Measurements from ENCODE around the gene HADHA.

HADHA gene

DNA sequence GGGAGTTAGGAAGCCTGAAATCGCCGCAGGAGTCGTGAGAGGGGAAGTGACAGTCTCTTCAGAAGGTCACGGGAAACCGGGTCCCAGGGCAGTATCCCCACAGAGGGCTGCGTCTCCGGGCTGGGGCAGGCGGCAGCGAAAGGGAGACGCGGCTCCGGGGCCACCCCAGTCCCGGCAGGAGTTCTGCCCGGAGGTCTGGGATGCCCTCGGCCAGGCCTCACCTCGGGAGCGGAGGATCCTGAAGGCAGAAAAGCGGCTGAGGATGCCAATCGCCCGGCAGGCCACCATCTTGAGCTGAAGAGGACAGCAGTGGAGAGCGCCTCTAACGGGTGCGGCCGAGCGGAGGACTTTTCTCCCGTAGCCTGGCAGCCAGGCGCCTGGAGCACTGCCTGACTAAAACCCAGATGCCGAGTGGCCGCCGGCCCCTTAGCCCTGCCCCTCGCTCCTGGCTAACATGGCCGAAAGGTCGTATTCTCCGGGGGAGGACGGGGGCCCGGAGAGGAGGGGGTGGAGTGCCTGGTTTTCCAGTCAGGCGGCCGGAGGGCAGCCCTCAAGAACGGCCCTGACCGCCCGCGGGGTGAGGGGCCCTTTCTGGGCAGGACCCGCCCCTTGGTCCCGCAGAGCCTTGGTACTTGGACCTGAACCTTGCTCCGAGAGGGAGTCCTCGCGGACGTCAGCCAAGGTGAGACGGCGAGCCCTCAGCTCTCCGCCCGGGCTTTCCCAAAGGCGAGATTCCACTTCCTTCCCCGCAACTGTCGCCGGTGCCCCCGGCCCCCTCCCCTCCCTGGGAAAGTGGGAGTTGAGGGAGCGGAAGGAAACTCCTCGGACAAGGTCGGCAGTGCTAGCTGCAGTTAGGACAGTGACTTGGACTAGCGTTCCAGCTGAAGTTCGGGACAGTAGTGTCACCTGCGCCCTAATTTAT is at the start of gene HADHA, which contains the start of gene HADHB:
HADHA (minus strand) TSS at position 324 of the 922 bp plus-strand sequence; CDS start at position 288, 36 bp downstream.
HADHB (plus strand) TSS at position 631 of the 922 bp plus-strand sequence. CDS start 9,316 bp downstream, outside the sequence.
- TF ChIP-seq, protein P1, sequence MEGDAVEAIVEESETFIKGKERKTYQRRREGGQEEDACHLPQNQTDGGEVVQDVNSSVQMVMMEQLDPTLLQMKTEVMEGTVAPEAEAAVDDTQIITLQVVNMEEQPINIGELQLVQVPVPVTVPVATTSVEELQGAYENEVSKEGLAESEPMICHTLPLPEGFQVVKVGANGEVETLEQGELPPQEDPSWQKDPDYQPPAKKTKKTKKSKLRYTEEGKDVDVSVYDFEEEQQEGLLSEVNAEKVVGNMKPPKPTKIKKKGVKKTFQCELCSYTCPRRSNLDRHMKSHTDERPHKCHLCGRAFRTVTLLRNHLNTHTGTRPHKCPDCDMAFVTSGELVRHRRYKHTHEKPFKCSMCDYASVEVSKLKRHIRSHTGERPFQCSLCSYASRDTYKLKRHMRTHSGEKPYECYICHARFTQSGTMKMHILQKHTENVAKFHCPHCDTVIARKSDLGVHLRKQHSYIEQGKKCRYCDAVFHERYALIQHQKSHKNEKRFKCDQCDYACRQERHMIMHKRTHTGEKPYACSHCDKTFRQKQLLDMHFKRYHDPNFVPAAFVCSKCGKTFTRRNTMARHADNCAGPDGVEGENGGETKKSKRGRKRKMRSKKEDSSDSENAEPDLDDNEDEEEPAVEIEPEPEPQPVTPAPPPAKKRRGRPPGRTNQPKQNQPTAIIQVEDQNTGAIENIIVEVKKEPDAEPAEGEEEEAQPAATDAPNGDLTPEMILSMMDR (conservative IDR thresholded peaks at IDR 0.05) = peak; percentile 42
- H3K27ac ChIP-seq = peak within 1 kb of the TSS; percentile 94

DNA sequence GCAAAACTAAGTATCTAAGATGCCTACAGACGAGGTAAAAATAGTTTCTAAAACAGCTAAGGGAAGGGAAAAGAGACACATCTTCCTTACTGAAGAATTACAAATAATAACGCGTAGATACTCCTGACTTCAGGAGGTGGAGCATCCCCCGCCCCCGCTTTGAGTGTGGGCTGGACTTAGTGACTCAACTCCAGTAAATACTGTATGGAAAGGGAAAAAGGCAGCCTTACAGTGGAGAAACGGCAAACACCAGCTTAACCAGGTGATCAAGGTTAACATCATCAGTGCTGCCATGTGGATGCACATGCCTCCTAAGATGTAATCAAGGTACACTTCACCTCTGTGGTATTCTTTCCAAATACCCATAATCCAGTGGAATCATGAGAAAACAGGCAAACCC is 48.2 kb upstream of the HADHA start:
- TF ChIP-seq, protein P1 (conservative IDR thresholded peaks at IDR 0.05) = no peak
- no peak overlapping the region for H3K27ac ChIP-seq

DNA sequence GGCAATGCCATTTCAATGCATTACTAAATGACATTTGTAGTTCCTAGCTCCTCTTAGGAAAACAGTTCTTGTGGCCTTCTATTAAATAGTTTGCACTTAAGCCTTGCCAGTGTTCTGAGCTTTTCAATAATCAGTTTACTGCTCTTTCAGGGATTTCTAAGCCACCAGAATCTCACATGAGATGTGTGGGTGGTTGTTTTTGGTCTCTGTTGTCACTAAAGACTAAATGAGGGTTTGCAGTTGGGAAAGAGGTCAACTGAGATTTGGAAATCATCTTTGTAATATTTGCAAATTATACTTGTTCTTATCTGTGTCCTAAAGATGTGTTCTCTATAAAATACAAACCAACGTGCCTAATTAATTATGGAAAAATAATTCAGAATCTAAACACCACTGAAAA is 45.6 kb upstream of the HADHA start:
- H3K27ac ChIP-seq = no peak overlapping the region
- TF ChIP-seq, protein P1 (conservative IDR thresholded peaks at IDR 0.05) = no peak

DNA sequence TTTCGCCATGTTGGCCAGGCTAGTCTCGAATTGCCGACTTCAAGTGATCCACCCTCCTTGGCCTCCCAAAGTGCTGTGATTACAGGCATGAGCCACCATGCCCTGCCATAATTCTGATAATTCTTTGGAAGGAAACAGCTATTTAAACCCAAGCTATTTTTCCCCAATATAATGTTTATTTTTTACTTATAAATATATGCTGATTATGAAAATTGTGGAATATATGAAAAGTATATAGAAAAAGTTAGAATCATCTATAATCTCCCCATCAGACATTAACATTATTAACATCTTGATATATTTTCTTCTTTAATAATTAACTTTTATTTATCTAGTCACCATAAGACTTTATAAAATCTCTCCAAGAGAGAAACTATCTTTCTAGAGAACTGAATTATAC is 41.5 kb upstream of the HADHA start:
- no peak overlapping the region for H3K27ac ChIP-seq
- TF ChIP-seq, protein P1 (conservative IDR thresholded peaks at IDR 0.05) = no peak

DNA sequence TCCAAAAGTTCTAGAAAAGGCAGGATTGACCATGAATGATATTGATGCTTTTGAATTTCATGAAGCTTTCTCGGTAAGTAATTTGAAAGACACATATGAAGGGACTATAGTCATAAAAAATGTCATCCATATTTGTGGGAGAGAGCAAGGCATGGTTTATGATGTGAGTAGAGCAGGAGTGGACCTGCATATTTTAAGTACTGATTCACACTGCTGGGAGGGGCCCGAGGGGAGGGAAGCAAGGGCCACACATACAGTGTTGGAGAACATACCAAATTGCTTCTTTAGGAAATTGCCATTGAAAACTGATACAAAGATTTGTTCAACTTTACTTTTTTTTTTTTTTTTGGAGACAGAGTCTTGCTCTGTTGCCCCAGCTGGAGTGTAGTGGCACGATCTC is 39.7 kb upstream of the HADHA start:
- TF ChIP-seq, protein P1 (conservative IDR thresholded peaks at IDR 0.05) = no peak
- no peak overlapping the region for H3K27ac ChIP-seq

DNA sequence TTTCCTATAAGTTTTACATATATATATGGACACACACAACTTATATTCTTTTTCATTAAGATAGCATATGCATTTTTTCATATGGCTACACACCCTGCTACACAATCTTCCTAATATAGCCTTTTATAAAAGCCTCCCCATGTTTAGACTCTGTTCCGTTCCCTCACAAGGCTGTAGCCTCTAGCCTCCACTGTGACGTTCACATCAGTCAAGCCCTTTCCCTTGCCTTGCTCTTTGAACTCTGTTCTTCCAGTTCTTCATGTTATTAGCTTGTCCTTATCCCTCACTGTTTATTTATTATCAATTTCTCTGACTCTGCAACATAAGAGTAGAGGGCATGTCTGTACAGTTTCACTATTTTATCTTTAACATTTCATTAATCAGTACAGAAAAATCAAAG is 39.2 kb upstream of the HADHA start:
- TF ChIP-seq, protein P1 (conservative IDR thresholded peaks at IDR 0.05) = no peak
- no peak overlapping the region for H3K27ac ChIP-seq

DNA sequence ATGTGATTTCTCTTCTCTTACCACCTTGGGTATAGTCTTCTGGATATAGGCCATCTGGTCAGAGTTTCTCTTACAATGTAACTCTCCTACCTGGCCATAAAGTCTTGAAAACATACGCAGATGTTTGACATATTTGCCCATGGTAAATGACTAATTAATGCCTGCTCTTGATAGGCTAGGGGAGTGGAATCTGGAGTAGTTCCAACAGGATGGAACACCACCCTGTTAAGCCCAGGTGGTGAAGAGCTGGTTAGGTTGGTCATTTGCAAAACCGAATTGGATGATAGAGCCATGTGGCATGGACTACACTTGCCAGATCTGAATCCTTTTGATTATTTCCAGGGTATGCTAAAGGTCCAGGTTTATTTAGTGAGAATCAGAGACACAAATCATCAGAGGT is 36.8 kb upstream of the HADHA start:
- TF ChIP-seq, protein P1 (conservative IDR thresholded peaks at IDR 0.05) = no peak
- no peak overlapping the region for H3K27ac ChIP-seq
